Stomach smooth muscle (tissue), 2 donors: ENCODE data around the gene PAFAH2.
A peak's percentile ranks its signal among the peaks of the same experiment; 100 is the strongest.

Experiments
- H3K27ac ChIP-seq: one replicate; pipeline ENCODE4 v1.7.0; 2013; ENCODE audit warnings: mild to moderate bottlenecking, low read length, inconsistent platforms
- H3K27me3 ChIP-seq, 2 donors: one replicate each; pipeline ENCODE4 v1.7.0; 2013; ENCODE audit warnings: low read length in 2 of 2; ENCODE audit not compliant: insufficient read depth in 2 of 2, control insufficient read depth in 1 of 2
- H3K36me3 ChIP-seq, 2 donors: one replicate each; pipeline ENCODE4 v1.7.0; 2013; ENCODE audit warnings: low read length in 2 of 2; ENCODE audit not compliant: control insufficient read depth in 2 of 2, insufficient read depth in 2 of 2
- H3K4me1 ChIP-seq: one replicate; pipeline ENCODE4 v1.7.0; 2013; ENCODE audit warnings: low read length; ENCODE audit not compliant: control insufficient read depth, insufficient read depth
- H3K4me3 ChIP-seq, 2 donors: one replicate each; pipeline ENCODE4 v1.7.0; 2013; ENCODE audit warnings: low read length in 2 of 2
- H3K9ac ChIP-seq, 2 donors: one replicate each; pipeline ENCODE4 v1.7.0; 2013; ENCODE audit warnings: low read length in 2 of 2, mild to moderate bottlenecking in 1 of 2
- H3K9me3 ChIP-seq, 2 donors: one replicate each; pipeline ENCODE4 v1.7.0; 2013; ENCODE audit warnings: low read length in 2 of 2; ENCODE audit not compliant: control insufficient read depth in 2 of 2
- donor health status: healthy.
- donor health status: Pancreatic carcinoma.

PAFAH2 gene

DNA sequence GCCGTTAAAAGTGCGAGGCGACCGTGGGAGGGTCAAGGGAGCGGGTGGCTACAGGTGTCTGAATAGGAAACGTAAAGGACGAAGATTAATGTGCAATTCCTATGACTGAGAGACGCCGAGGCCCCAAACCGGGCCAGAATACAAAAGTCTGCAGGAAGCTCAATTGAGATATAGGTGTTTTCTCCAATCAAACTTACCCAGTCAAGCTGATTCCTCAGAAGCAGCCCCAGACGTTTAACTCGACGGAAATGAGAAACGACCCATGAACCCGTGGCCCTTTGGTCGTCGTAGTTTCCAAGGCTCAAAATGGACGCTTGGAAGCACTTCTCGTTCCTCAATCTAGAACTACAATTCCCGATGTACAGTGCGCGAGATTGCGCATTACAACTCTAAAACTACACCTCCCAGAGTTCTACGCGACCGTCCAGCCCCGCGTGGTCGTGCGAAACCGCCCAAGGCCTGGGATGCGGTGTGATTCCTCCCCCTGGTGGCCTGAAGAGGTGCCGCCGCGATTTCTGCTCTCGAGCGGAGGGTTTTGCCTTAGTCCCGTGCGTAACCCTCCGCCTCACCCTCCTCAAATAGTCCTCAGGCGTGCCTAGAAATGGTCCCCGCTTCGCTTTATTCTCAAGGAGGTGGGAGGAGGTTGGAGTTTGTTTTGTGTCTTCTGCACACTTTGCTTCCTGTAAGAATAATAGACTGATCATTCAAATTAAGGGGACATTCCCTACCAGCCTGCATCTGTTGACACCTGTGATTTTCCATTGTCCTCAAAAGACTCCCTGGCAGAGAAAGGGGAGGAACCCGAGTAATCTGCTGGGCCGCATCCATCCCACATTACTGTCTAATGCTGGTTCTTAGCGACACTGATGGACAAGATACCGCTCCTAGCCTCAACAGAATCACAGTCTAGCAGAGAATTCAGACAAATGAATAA lies at the start of gene PAFAH2:
PAFAH2 (minus strand) TSS at position 236 of the 934 bp plus-strand sequence. CDS start 7,247 bp downstream, outside the sequence.
- H3K36me3 ChIP-seq = no peaks in the 10 kb centered on the region
- no peaks in the 10 kb centered on the region for H3K27me3 ChIP-seq
- H3K27ac ChIP-seq = peak within 1 kb of the TSS; percentile 69
- H3K9ac ChIP-seq = peak within 1 kb of the TSS; percentile 80 to 89
- H3K9me3 ChIP-seq = no peaks in the 10 kb centered on the region
- H3K4me3 ChIP-seq = peak within 1 kb of the TSS; percentile 86 to 92
- H3K4me1 ChIP-seq = peaks cover 14% of the 10 kb centered on the region

DNA sequence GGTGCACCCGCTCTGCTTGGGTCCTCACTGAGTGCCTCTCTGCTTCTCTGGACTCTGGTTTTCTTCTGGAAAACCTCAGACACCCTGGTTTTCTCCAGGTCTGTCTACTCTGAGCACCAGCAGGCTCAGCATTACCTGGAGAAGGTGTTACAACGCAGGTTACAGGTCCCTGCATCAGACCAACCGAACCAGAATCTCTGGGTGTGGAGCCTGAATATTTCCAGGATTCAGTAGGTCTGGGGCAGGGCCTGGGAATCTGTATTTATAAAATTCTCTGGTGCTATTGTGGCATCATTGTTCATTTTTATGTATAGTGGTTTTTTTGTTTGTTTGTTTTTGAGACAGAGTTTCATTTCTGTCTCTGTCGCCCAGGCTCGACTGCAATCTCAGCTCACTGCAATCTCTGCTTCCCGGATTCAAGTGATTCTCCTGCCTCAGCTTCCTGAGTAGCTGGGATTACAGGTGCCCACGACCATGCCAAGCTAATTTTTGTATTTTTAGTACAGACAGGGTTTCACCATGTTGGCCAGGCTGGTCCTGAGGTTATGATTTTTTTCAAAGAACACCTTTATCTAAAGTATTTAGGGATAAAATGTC lies 49.5 kb upstream of the PAFAH2 start:
- H3K9me3 ChIP-seq = no peaks in the 10 kb centered on the region
- no peak overlapping the region for H3K4me3 ChIP-seq
- H3K27ac ChIP-seq = no peak overlapping the region
- no peaks in the 10 kb centered on the region for H3K36me3 ChIP-seq
- peaks cover 6% of the 10 kb centered on the region for H3K4me1 ChIP-seq
- H3K9ac ChIP-seq = no peak overlapping the region
- peaks cover 45% of the 10 kb centered on the region in 2 donors for H3K27me3 ChIP-seq

GRCh38 chr1:26046246-26047095 lies 48.6 kb upstream of the PAFAH2 start:
- no peak overlapping the region for H3K9ac ChIP-seq
- no peaks in the 10 kb centered on the region for H3K9me3 ChIP-seq
- H3K27me3 ChIP-seq = peaks cover 46% of the 10 kb centered on the region in 2 donors
- no peak overlapping the region for H3K27ac ChIP-seq
- H3K4me1 ChIP-seq = peaks cover 6% of the 10 kb centered on the region
- H3K36me3 ChIP-seq = no peaks in the 10 kb centered on the region
- peak overlapping the region in 1 of 2 donors; percentile 40 for H3K4me3 ChIP-seq

DNA sequence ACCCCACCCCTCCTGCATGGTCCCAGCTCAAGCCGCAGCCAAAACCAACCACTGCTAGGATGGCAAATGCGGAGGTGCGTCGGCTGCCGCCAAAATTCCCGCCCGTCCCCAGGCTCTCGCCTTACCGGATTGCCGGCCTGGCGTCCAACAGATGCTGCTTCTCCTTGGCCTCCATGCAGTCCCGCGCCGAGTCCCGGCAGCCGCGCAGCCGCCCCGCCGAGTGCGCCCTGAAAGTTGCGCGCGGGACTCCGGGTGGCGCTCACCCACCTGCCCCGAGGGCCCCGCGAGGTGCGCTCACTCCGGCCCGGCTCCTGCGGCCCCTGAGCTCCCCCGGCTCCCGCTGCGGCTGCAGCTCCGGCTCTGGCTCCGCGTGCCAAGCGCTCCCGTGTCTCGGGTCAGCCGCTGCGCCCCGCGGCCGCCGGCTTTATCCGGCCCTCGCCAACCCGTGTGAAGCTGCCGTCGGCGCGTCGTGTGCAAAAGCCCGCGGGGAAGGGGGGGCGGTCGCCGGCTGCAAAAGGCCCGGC lies 47.9 kb upstream of the PAFAH2 start, which contains the start of gene SLC30A2:
SLC30A2 (minus strand) TSS at position 397 of the 524 bp plus-strand sequence; CDS start at position 175, 222 bp downstream.
- peaks cover 6% of the 10 kb centered on the region for H3K4me1 ChIP-seq
- peak within 1 kb of the TSS in 1 of 2 donors; percentile 40 for H3K4me3 ChIP-seq
- no peak within 1 kb of the TSS for H3K27ac ChIP-seq
- H3K27me3 ChIP-seq = peaks cover 43 to 46% of the 10 kb centered on the region in 2 donors
- no peak within 1 kb of the TSS for H3K9ac ChIP-seq
- H3K36me3 ChIP-seq = no peaks in the 10 kb centered on the region
- H3K9me3 ChIP-seq = no peaks in the 10 kb centered on the region

DNA sequence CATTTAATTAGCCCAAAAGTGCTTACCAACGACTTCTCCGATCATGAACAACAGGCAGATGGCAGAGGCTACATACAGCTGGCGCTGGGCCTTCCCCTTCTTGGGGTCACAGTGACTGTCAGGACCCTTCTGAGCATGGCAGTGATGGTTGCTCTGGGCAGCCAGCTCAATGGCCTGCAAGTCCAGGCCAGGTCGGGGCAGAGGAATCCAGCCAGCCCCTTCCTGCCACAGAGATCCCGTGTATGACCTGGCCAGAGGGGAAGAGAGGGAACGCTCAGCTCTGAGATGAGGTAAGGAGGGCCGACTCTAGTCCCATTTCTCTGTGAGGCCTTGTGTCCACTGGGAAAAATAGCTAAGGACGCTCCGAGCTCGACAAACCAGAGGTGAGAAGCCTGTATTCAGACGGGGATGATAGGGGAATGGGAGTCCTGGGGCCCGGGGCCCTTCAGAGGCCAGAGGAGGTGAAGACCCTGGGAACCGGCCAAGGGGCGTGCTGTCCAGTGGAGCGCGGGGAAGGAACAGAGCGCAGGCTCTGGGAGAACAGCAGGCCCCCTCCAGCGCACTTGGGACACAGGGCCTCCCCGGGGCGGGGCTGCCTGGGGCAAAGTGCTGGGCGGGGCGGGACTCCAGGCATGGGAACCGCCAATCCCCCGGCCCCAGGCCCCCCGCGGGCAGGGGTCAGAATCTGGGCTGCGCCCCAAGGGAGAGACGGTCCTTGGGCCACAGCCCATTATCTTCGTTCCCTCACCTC lies 47.3 kb upstream of the PAFAH2 start:
- H3K9me3 ChIP-seq = no peaks in the 10 kb centered on the region
- H3K4me3 ChIP-seq = no peak overlapping the region
- peaks cover 6% of the 10 kb centered on the region for H3K4me1 ChIP-seq
- H3K9ac ChIP-seq = no peak overlapping the region
- H3K27ac ChIP-seq = no peak overlapping the region
- peaks cover 43 to 46% of the 10 kb centered on the region in 2 donors for H3K27me3 ChIP-seq
- no peaks in the 10 kb centered on the region for H3K36me3 ChIP-seq

DNA sequence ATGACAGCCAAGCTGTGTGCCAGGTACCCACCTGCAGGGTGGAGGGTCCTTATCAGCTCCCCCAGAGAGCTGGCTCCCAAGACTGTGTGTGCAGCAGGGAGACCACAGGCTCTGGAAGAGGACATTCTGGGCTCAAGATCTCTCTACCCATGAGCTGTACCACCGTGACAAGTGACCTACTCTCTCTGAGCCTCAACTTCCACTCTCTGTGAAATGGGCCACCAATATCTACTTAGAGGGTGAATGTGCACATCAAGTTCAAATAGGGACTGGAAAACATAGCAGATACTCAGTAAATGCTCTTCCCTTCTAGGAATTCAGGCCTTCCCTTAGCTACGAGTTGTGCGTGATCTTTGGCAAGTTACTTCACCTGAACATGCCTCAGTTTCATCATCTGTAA lies 46.6 kb upstream of the PAFAH2 start:
- H3K9ac ChIP-seq = no peak overlapping the region
- H3K9me3 ChIP-seq = no peaks in the 10 kb centered on the region
- no peak overlapping the region for H3K4me3 ChIP-seq
- peaks cover 41 to 46% of the 10 kb centered on the region in 2 donors for H3K27me3 ChIP-seq
- no peaks in the 10 kb centered on the region for H3K36me3 ChIP-seq
- peaks cover 6% of the 10 kb centered on the region for H3K4me1 ChIP-seq
- no peak overlapping the region for H3K27ac ChIP-seq

GRCh38 chr1:26043765-26044164 lies 45.9 kb upstream of the PAFAH2 start:
- peaks cover 39 to 46% of the 10 kb centered on the region in 2 donors for H3K27me3 ChIP-seq
- no peak overlapping the region for H3K4me3 ChIP-seq
- H3K27ac ChIP-seq = no peak overlapping the region

DNA sequence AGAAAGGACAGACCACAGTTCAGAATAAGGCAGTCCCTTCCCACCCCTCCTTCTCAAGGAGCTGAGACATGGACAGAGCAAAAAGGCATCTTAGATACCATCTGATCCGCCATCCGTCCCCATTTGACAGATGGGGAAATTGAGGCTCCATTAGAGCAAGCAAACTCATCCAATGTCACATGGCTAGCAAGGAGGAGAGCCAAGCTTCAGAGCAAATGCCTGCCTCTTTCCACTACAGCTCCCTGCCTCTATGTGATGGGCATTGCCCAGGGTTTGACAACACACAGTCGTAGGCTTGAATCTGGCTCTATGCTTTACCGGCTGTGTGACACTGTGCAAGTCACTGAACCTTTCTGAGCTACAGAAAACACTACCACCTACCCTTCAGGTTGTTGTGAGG lies 44.1 kb upstream of the PAFAH2 start:
- H3K27me3 ChIP-seq = peaks cover 36 to 43% of the 10 kb centered on the region in 2 donors
- H3K27ac ChIP-seq = no peak overlapping the region
- peaks cover 6% of the 10 kb centered on the region for H3K4me1 ChIP-seq
- no peaks in the 10 kb centered on the region for H3K36me3 ChIP-seq
- no peak overlapping the region for H3K4me3 ChIP-seq
- H3K9ac ChIP-seq = no peak overlapping the region
- no peaks in the 10 kb centered on the region for H3K9me3 ChIP-seq

More at GRCh38 chr1:26043765-26044164, 45.9 kb upstream of the PAFAH2 start:
- H3K4me1 ChIP-seq = peaks cover 6% of the 10 kb centered on the region
- no peak overlapping the region for H3K9ac ChIP-seq
- H3K9me3 ChIP-seq = no peaks in the 10 kb centered on the region
- H3K36me3 ChIP-seq = no peaks in the 10 kb centered on the region

DNA sequence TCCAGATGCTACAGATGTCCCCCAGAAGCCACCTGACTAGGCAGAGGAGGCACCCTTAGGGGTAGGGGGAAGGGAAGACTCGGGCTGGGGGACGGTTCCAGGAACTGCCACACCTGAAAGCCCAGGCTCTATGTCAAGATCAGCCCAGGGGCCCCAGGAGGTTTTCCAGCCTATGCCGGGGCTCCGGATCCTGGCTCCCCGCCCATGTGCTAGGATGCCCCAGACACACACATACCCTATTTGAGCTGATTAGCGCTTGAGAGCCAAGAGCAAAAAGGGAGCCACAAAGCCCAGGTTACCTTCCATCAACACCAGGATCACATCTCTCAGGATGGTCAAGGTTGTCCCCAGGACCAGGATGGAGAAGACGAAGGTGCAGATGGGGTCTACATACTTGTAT lies 43.5 kb upstream of the PAFAH2 start:
- Histone ChIP-seq H3K36me3 (no peaks in the 10 kb centered on the region), H3K27ac (no peak overlapping the region), H3K9me3 (no peaks in the 10 kb centered on the region), H3K9ac (no peak overlapping the region), H3K4me1 (peaks cover 6% of the 10 kb centered on the region), H3K4me3 (no peak overlapping the region), H3K27me3 (peaks cover 30 to 37% of the 10 kb centered on the region in 2 donors)
